SK-N-MC (cell line): ENCODE data around the gene DIO2.

Source experiments
- DNase-seq: peaks from one replicate; pipeline ENCODE4 v3.0.0-alpha.2; 2011; ENCODE audit warnings: low read depth, low spot score
- H3K27ac ChIP-seq: fragments of 200-600 bp; sonication (generic); 2 replicates; pipeline ENCODE4 v1.5.1; 2016; ENCODE audit warnings: mixed run types
- H3K36me3 ChIP-seq: fragments of 200-600 bp; sonication (generic); 2 replicates; pipeline ENCODE4 v1.6.1; 2017; ENCODE audit warnings: antibody characterized with exemption, low read length, mixed read lengths; ENCODE audit not compliant: insufficient read depth
- H3K4me3 ChIP-seq: fragments of 200-600 bp; sonication (generic); 2 replicates; pipeline ENCODE4 v1.5.1; 2016
- H3K9ac ChIP-seq: fragments of 200-600 bp; sonication (generic); 2 replicates; pipeline ENCODE4 v1.8.0; 2017; ENCODE audit warnings: mixed run types, mixed read lengths; ENCODE audit not compliant: insufficient read length
- H3K9me3 ChIP-seq: fragments of 200-600 bp; sonication (generic); 2 replicates; pipeline ENCODE4 v1.6.1; 2017; ENCODE audit warnings: low read depth, mild to moderate bottlenecking, antibody characterized with exemption, low read length, moderate library complexity, mixed read lengths
- EZH2 ChIP-seq: fragments of 200-600 bp; sonication (generic); IDR thresholded peaks from one replicate; pipeline ENCODE4 v1.6.1; 2017; ENCODE audit warnings: antibody characterized with exemption
- FOXP2 ChIP-seq: optimal IDR thresholded peaks from 2 replicates; pipeline ENCODE3; 2011; ENCODE audit warnings: mild to moderate bottlenecking, moderate library complexity; ENCODE audit not compliant: insufficient read depth; ENCODE audit errors: extremely low read length, control extremely low read depth
- POLR2AphosphoS5 ChIP-seq: IDR thresholded peaks from 2 replicates; pipeline ENCODE4 v1.6.1; 2012; ENCODE audit warnings: mild to moderate bottlenecking, low read depth, low read length, borderline replicate concordance

The DIO2 gene

DNA sequence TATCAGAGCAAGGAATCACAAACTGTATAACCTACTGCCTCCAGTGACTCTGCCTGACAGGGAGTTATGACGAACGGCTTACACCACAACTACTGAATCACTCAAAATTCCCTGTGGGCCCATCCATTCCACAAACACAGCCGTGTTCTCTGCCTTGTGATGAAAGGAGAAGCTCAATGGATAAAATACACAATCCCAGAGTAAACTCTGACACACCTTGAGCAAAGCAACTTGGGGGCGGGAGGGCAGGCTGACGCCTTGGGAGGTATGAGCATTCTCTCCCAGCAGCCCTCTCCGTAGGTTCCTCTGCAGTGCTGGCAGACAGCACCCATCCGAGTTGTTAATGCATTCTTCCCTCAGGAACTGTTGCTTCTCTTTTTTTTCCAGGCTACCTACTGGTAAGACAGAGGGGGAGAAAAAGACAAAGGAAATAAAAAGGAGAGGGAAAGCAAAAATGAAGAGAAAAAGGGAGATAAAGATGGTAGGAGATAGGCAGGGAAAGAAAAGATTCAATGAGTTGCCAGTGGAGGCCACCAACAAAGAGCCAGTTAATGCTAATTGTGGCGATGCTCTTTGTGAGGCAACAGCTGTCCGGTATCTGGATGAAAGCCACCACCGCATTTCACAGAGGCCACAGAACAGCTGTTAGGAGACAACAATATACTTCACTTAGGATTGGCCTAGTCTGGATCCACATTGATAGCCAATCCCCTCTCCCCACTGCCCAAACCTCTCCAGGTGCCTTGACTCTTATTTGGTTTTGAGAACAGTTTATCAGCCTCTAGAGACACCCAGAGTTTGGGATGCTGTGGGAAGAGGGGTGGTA, 4.7 kb upstream of the DIO2 start:
- Histone ChIP-seq H3K27ac (no peak overlapping the region), H3K36me3 (no peaks in the 10 kb centered on the region), H3K9me3 (no peaks in the 10 kb centered on the region), H3K9ac (no peak overlapping the region), H3K4me3 (no peak overlapping the region)
- TF ChIP-seq FOXP2: no peak
- TF ChIP-seq EZH2: no peak
- TF ChIP-seq POLR2AphosphoS5: no peak
- DNase-seq: no peak

DNA sequence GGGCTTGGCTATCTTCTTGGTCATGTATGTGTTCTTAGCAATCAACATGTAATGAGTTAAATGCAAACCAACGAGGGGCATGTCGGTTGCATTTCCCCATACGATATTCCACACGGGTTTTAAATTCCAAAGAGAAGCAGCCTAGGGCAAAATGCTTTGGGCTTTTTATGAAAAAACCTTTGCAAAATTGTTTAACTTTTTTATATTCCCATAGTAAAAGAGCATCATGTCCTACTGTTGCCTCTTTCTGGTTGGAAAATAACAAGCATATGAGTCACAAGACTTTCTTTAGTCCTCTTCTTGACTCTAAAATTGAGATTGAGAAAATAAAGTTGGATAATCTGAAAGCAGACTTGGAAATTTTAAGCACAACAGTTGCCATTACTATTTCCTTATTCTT, 3.8 kb upstream of the DIO2 start:
- H3K9ac ChIP-seq: no peak overlapping the region
- H3K9me3 ChIP-seq: no peaks in the 10 kb centered on the region
- H3K27ac ChIP-seq: no peak overlapping the region
- H3K4me3 ChIP-seq: no peak overlapping the region
- no peak for DNase-seq
- H3K36me3 ChIP-seq: no peaks in the 10 kb centered on the region
- TF ChIP-seq EZH2 (no peak), POLR2AphosphoS5 (no peak), FOXP2 (no peak)

GRCh38 chr14:80213602-80214001, 2.3 kb upstream of the DIO2 start:
- H3K27ac ChIP-seq: no peak overlapping the region
- no peak overlapping the region for H3K9ac ChIP-seq
- H3K4me3 ChIP-seq: no peak overlapping the region
- no peak for TF ChIP-seq FOXP2
- H3K9me3 ChIP-seq: no peaks in the 10 kb centered on the region
- H3K36me3 ChIP-seq: no peaks in the 10 kb centered on the region
- peak; percentile 37 for DNase-seq

GRCh38 chr14:80212023-80212397, 706 bp upstream of the DIO2 start:
- TF ChIP-seq FOXP2 (no peak), EZH2 (no peak), POLR2AphosphoS5 (no peak)
- H3K9me3 ChIP-seq: no peaks in the 10 kb centered on the region
- H3K27ac ChIP-seq: no peak overlapping the region
- DNase-seq: no peak
- H3K36me3 ChIP-seq: no peaks in the 10 kb centered on the region
- H3K9ac ChIP-seq: no peak overlapping the region
- no peak overlapping the region for H3K4me3 ChIP-seq

GRCh38 chr14:80208461-80208860, 2.8 kb downstream of the DIO2 start:
- TF ChIP-seq EZH2: no peak
- no peak for TF ChIP-seq FOXP2
- no peak for TF ChIP-seq POLR2AphosphoS5
- no peaks in the 10 kb centered on the region for H3K9me3 ChIP-seq
- H3K4me3 ChIP-seq: no peak overlapping the region
- no peak overlapping the region for H3K27ac ChIP-seq
- no peak overlapping the region for H3K9ac ChIP-seq
- no peak for DNase-seq
- no peaks in the 10 kb centered on the region for H3K36me3 ChIP-seq

GRCh38 chr14:80206351-80207080, 4.8 kb downstream of the DIO2 start:
- H3K9me3 ChIP-seq: no peaks in the 10 kb centered on the region
- no peaks in the 10 kb centered on the region for H3K36me3 ChIP-seq
- H3K4me3 ChIP-seq: no peak overlapping the region
- no peak overlapping the region for H3K9ac ChIP-seq
- no peak overlapping the region for H3K27ac ChIP-seq
- DNase-seq: no peak
- TF ChIP-seq EZH2: no peak
- TF ChIP-seq POLR2AphosphoS5: no peak
- no peak for TF ChIP-seq FOXP2

DNA sequence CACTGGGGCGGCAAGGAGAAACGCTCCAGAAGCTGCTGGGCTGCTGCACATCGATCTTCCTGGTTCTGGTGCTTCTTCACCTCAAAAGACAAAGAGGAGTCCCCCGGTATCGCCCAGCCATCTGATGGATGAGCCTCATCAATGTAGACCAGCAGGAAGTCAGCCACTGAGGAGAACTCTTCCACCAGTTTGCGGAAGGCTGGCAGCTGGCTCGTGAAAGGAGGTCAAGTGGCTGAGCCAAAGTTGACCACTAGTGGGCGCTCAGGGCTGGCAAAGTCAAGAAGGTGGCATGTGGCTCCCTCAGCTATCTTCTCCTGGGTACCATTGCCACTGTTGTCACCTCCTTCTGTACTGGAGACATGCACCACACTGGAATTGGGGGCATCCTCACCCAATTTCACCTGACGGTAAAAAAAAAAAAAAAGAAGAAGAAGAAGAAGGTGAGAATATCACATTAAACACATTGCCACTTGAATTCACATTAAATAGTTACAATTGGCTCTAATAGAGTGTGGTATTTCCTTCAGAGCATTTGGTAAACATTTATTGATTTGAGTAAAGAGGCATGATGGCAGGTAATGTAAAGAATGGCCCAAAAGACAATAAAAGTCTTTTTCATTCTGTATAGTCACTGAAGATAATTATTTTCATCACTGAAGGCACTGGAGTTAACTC, 8.3 kb downstream of the DIO2 start:
- DNase-seq: no peak
- H3K36me3 ChIP-seq: no peaks in the 10 kb centered on the region
- TF ChIP-seq FOXP2 (no peak), EZH2 (no peak), POLR2AphosphoS5 (no peak)
- H3K4me3 ChIP-seq: no peak overlapping the region
- H3K9me3 ChIP-seq: no peaks in the 10 kb centered on the region
- no peak overlapping the region for H3K27ac ChIP-seq
- no peak overlapping the region for H3K9ac ChIP-seq

GRCh38 chr14:80200093-80200492, 11.2 kb downstream of the DIO2 start:
- H3K9ac ChIP-seq: no peak overlapping the region
- no peak for TF ChIP-seq FOXP2
- TF ChIP-seq EZH2: no peak
- no peak for TF ChIP-seq POLR2AphosphoS5
- no peaks in the 10 kb centered on the region for H3K9me3 ChIP-seq
- DNase-seq: no peak
- no peak overlapping the region for H3K4me3 ChIP-seq
- no peak overlapping the region for H3K27ac ChIP-seq
- H3K36me3 ChIP-seq: no peaks in the 10 kb centered on the region
